ENCODE measurements around the gene DNAJC27. TPM values are rescaled to one million over a fixed set of nuclear protein-coding genes. Genes with fewer than 3 reads are reported as not detected.

Gene DNAJC27
- total and polyA plus RNA-seq, 7 donors: 3.3 to 8.2 (median 7.1) TPM

DNA sequence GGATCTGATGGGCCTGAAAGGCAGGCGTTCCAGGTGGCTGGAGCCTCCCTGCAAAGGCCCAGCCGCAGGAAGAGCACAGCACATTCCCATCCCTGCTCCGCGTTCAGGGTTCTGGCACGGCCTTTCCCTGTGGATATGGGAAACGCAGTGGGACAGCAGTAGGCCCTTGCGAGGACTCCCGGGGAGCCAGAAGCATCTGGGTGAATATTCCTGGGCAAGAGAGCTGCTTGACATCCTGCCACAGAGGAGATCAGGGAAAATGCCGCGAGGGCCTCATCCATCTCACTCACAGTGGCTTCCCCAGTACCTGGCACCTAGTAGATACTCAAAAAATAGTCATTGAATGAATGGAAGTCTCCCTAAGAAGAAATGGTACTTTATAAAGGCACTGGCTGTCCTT lies 48.6 kb downstream of the DNAJC27 start:
- Histone ChIP-seq H3K27ac (no peak overlapping the region), H3K27me3 (ENCODE audit: insufficient read depth in 3 of 3, low read length in 2 of 3) (peaks cover 0 to 3% (median 0%) of the 10 kb centered on the region in 3 donors), H3K4me1 (peaks cover 7% of the 10 kb centered on the region), H3K36me3 (ENCODE audit: insufficient read depth in 1 of 2, low read depth in 1 of 2) (no peaks in the 10 kb centered on the region), H3K9me3 (no peaks in the 10 kb centered on the region), H3K4me3 (no peak overlapping the region)
- 91 to 96% (median 93%) methylated on average over 10 of the region's 10 CpGs for WGBS, 3 donors
- no peak for ATAC-seq
- intact Hi-C loops (cut with DNase I): no loop called here
- DNase-seq: no peak
- TF ChIP-seq, protein P1, sequence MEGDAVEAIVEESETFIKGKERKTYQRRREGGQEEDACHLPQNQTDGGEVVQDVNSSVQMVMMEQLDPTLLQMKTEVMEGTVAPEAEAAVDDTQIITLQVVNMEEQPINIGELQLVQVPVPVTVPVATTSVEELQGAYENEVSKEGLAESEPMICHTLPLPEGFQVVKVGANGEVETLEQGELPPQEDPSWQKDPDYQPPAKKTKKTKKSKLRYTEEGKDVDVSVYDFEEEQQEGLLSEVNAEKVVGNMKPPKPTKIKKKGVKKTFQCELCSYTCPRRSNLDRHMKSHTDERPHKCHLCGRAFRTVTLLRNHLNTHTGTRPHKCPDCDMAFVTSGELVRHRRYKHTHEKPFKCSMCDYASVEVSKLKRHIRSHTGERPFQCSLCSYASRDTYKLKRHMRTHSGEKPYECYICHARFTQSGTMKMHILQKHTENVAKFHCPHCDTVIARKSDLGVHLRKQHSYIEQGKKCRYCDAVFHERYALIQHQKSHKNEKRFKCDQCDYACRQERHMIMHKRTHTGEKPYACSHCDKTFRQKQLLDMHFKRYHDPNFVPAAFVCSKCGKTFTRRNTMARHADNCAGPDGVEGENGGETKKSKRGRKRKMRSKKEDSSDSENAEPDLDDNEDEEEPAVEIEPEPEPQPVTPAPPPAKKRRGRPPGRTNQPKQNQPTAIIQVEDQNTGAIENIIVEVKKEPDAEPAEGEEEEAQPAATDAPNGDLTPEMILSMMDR (IDR thresholded peaks at IDR 0.05): no peak

DNA sequence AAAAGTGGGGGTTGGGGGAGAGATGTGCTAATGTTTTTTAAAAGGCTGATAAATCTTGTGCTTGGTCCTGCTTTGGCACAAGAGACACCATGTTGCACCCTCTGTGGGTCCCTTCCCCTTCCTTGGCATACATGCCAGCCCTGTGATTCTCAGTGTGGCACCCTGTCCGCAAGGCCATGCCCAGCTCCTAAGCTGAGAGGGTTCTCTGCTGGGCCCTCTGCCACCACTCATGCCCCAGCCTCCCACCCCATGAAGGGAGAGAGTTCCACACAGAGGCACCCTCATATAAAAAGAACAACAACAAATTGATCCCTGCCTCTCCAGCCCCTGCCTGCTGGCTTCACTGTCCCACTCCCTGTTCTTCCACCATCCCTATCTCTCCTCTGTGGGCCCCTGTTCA lies 49.2 kb downstream of the DNAJC27 start:
- H3K27me3 ChIP-seq (ENCODE audit: insufficient read depth in 3 of 3, low read length in 2 of 3): peaks cover 0 to 3% (median 0%) of the 10 kb centered on the region in 3 donors
- 94 to 100% (median 100%) methylated on average over 1 of the region's 1 CpG for WGBS, 3 donors
- H3K36me3 ChIP-seq (ENCODE audit: insufficient read depth in 1 of 2, low read depth in 1 of 2): no peaks in the 10 kb centered on the region
- H3K4me3 ChIP-seq: no peak overlapping the region
- DNase-seq (no peak), ATAC-seq (no peak)
- peaks cover 7% of the 10 kb centered on the region for H3K4me1 ChIP-seq
- TF ChIP-seq, protein P1 (IDR thresholded peaks at IDR 0.05): no peak
- intact Hi-C loops (cut with DNase I): no loop called here
- no peaks in the 10 kb centered on the region for H3K9me3 ChIP-seq
- no peak overlapping the region for H3K27ac ChIP-seq

DNA sequence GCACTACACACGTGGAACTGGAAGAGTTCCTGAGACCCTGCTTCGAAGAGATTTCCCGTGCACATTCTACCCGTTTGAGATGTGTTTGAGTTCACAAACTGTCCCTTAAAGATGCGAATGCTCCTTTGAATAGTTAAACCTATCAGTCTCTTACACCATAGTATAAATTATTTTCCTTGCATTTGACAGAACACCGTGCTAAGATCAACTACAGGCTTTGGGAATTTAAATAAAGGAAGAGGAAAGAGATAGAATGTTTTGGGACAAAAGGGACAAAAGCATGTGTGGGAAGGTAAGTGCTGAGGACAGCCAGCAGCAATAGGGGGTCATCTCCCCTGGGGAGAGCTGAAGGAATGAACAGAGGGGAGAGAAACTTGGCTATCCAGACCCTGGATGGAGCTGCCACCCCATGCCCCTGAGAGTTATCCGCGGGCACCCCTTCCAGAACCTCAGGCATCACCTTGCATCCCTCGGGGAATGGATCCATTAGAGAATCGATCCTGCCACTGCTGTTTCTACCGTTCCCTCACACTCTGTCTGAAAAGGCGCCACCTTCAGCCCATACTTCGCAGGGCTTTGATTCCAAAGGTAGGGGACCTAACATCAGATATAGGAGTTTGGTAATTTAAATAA lies 50.8 kb downstream of the DNAJC27 start:
- Histone ChIP-seq H3K9me3 (no peaks in the 10 kb centered on the region), H3K36me3 (ENCODE audit: insufficient read depth in 1 of 2, low read depth in 1 of 2) (no peaks in the 10 kb centered on the region), H3K4me1 (no peaks in the 10 kb centered on the region), H3K4me3 (peak overlapping the region; percentile 73), H3K27me3 (ENCODE audit: insufficient read depth in 3 of 3, low read length in 2 of 3) (peaks cover 0 to 3% (median 0%) of the 10 kb centered on the region in 3 donors), H3K27ac (no peak overlapping the region)
- TF ChIP-seq, protein P1 (IDR thresholded peaks at IDR 0.05): no peak
- no peak for DNase-seq
- WGBS, 3 donors: 44 to 47% (median 45%) methylated on average over 13 of the region's 13 CpGs
- intact Hi-C loops (cut with DNase I): no loop called here
- no peak for ATAC-seq

DNA sequence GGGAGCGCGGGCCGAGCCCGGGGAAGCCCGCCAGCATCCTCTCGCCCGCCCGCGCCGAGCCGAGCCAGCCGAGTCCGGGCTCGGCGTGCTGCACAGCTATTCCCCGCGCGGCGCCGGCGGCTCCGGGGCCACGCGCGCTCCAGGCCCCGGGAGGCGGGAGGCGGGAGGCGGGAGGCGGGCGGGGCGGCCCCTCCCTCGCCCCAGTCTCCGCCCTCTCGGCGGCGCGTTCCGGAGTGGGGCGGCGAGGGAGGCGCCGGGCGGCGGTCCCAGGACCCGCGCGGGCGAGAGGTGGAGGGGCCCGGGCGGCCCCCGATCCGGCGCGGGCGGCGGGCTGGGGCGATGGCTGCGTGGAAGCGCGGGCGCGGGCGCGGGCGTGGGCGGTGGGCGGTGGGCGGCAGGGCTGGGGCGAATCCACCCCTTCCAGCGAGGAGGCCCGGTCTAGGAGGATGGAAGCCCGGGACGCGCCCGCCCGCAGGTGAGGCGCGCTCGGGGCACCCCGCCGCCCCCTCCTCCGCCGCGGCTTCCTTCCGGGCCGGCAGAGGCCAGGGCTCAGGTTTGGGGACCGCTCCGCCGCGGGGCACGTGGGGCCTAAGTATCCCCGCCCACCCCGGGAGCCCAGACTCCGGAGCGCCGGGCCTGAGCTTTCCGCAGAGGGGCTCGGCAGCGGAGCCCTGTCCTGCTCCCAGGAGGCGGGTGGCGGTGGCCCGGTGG lies 51.5 kb downstream of the DNAJC27 start, which contains the start of gene ADCY3:
Gene ADCY3, minus strand, starts transcription at position 140 of the 711 bp plus-strand sequence. CDS start 1,250 bp downstream, outside the sequence.
- DNase-seq (peak; percentile 67 to 73), ATAC-seq (peak; percentile 50 to 74 (median 60))
- Histone ChIP-seq H3K4me3 (peak within 1 kb of the TSS; percentile 73), H3K36me3 (ENCODE audit: insufficient read depth in 1 of 2, low read depth in 1 of 2) (no peaks in the 10 kb centered on the region), H3K27ac (no peak within 1 kb of the TSS), H3K4me1 (no peaks in the 10 kb centered on the region), H3K27me3 (ENCODE audit: insufficient read depth in 3 of 3, low read length in 2 of 3) (peaks cover 0 to 3% (median 0%) of the 10 kb centered on the region in 3 donors), H3K9me3 (no peaks in the 10 kb centered on the region)
- intact Hi-C loops (cut with DNase I): no loop called here
- TF ChIP-seq, protein P1 (IDR thresholded peaks at IDR 0.05): no peak
- WGBS, 3 donors: 1 to 2% (median 1%) methylated on average over 29 to 103 of the region's 103 CpGs

Measured in psoas muscle (tissue), 8 donors.